Psoas muscle (tissue), 8 donors: Measurements from ENCODE around the gene MRTFA. TPM values are rescaled to one million over a fixed set of nuclear protein-coding genes. Genes with fewer than 3 reads are reported as not detected.

ENCODE experiments used
- ATAC-seq, 4 donors: fragments of 200-7000 bp; cut with Tn5 transposase; one replicate each; pipeline ENCODE4 v1.9.1; 2020; ENCODE audit warnings: moderate library complexity in 3 of 4, mild to moderate bottlenecking in 2 of 4
- DNase-seq, 2 donors: peaks; one replicate each; pipeline ENCODE4 v3.0.0-alpha.2; 2020
- H3K27ac ChIP-seq: fragments of 200-600 bp; one replicate; pipeline ENCODE4 v1.8.0; 2022
- H3K27me3 ChIP-seq, 3 donors: fragments of 200-600 bp in 1 of 3; one replicate each; pipeline versions ENCODE4 v1.6.1 to v1.8.0; 2013 to 2022; ENCODE audit warnings: low read length in 2 of 3, mild to moderate bottlenecking in 2 of 3, moderate library complexity in 1 of 3; ENCODE audit not compliant: insufficient read depth in 3 of 3
- H3K36me3 ChIP-seq, 2 donors: fragments of 200-600 bp in 1 of 2; one replicate each; pipeline versions ENCODE4 v1.6.1 to v1.8.0; 2013 to 2022; ENCODE audit warnings: low read depth in 1 of 2, mild to moderate bottlenecking in 1 of 2, moderate library complexity in 1 of 2; ENCODE audit not compliant: insufficient read depth in 1 of 2
- H3K4me1 ChIP-seq: fragments of 200-600 bp; one replicate; pipeline ENCODE4 v1.8.0; 2022
- H3K4me3 ChIP-seq: fragments of 200-600 bp; one replicate; pipeline ENCODE4 v1.8.0; 2022; ENCODE audit warnings: mild to moderate bottlenecking
- H3K9me3 ChIP-seq: fragments of 200-600 bp; one replicate; pipeline ENCODE4 v1.8.0; 2022
- WGBS, 3 donors: extraction: QIAGEN DNeasy Blood & Tissue Kit; methylation state at CpG; one replicate each; pipeline versions ENCODE4 v1.1.6 to v1.1.7; 2013; 5-methylcytosine and 5-hydroxymethylcytosine counted together
- intact Hi-C, 2 donors: fragments of 100-400 bp; cut with DNase I; formaldehyde crosslinking; loops; one replicate each; pipeline versions ENCODE4 v1.11.0 to v1.14.2; 2022
- polyA plus RNA-seq, 3 donors: library from polyadenylated mRNA; stranded (reverse); fragments of 200-250 nt; gene quantifications; one replicate each; pipeline ENCODE4 v1.2.3, GENCODE V29; 2013
- total RNA-seq, 4 donors: library from RNA; stranded (reverse); fragmentation: NEBNext Ultra II Directional in 2 of 4; extraction: Animal tissue kit (Norgen Biotek cat#: 25700) in 2 of 4; gene quantifications; one replicate each; pipeline versions ENCODE4 v1.2.1 to v1.2.4, GENCODE V29; 2021 to 2023
- TF ChIP-seq, protein P1 (sequence below): fragments of 200-600 bp; IDR thresholded peaks from one replicate; pipeline ENCODE4 v1.8.0; 2022; ENCODE audit warnings: antibody characterized with exemption
- donor health status: healthy with polysubstance abuse.
- donor health status: DM: no; HTN: no; CAD: no; lungs with moderate emphysema.
- donor health status: Bipolar disorder and iron deficiency.
- donor health status: healthy.
- donor health status: DM: yes; HTN: yes; CAD: no.
- donor health status: DM: no; HTN: no; CAD: no.
- donor health status: DM: no; HTN: no; CAD: no.
- donor health status: DM: yes; HTN: yes; CAD: no.

Gene MRTFA
- total and polyA plus RNA-seq, 7 donors = 10.1 to 24.0 (median 15.7) TPM

DNA sequence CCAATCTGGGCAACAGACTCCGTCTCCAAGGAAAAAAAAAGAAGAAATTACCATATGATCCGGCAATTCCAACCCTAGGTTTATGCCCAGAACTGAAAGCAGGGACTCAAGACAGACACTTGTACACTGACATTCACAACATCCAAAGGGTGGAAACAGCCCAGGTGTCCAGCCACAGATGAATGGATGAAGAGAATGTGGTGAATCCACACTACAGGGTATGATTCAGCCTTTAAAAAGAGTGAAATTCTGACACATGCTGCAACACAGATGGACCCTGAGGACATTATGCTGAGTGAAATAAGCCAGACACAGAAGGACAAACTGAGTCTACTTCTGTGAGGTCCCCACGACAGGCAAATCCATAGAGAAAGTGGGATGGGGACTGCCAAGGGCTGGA is 222.2 kb downstream of the MRTFA start:
- TF ChIP-seq, protein P1, sequence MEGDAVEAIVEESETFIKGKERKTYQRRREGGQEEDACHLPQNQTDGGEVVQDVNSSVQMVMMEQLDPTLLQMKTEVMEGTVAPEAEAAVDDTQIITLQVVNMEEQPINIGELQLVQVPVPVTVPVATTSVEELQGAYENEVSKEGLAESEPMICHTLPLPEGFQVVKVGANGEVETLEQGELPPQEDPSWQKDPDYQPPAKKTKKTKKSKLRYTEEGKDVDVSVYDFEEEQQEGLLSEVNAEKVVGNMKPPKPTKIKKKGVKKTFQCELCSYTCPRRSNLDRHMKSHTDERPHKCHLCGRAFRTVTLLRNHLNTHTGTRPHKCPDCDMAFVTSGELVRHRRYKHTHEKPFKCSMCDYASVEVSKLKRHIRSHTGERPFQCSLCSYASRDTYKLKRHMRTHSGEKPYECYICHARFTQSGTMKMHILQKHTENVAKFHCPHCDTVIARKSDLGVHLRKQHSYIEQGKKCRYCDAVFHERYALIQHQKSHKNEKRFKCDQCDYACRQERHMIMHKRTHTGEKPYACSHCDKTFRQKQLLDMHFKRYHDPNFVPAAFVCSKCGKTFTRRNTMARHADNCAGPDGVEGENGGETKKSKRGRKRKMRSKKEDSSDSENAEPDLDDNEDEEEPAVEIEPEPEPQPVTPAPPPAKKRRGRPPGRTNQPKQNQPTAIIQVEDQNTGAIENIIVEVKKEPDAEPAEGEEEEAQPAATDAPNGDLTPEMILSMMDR = no peak
- no peak overlapping the region for H3K4me3 ChIP-seq
- 41 to 66% (median 43%) methylated on average over 3 of the region's 3 CpGs for WGBS, 3 donors
- H3K36me3 ChIP-seq = peaks cover 7 to 69% of the 10 kb centered on the region in 2 donors
- no peak overlapping the region for H3K27ac ChIP-seq
- DNase-seq = peak in 1 of 2 donors; percentile 11
- no peaks in the 10 kb centered on the region for H3K27me3 ChIP-seq
- ATAC-seq = peak in 1 of 4 donors; percentile 13
- H3K4me1 ChIP-seq = no peaks in the 10 kb centered on the region
- no peaks in the 10 kb centered on the region for H3K9me3 ChIP-seq
- intact Hi-C loops = no loop called here

DNA sequence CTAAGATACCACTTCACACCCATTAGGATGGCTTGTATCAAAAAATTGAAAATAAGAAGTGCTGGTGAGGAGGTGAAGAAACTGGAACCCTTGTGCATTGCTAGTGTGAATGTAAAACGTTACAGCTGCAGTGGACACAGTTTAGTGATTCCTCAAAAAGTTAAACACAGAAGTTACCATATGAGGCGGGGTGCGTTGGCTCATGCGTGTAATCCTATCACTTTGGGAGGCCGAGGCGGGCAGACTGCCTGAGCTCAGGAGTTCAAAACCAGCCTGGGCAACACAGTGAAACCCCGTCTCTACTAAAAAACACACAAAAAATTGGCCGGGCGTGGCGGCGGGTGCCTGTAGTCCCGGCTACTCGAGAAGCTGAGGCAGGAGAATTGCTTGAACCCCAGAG is 222.6 kb downstream of the MRTFA start:
- Histone ChIP-seq H3K4me1 (no peaks in the 10 kb centered on the region), H3K36me3 (peaks cover 7 to 69% of the 10 kb centered on the region in 2 donors), H3K4me3 (no peak overlapping the region), H3K9me3 (no peaks in the 10 kb centered on the region), H3K27me3 (no peaks in the 10 kb centered on the region), H3K27ac (no peak overlapping the region)
- ATAC-seq (no peak), DNase-seq (peak in 1 of 2 donors; percentile 48)
- intact Hi-C loops = no loop called here
- 61 to 72% (median 62%) methylated on average over 13 of the region's 13 CpGs for WGBS, 3 donors
- TF ChIP-seq, protein P1 = no peak

DNA sequence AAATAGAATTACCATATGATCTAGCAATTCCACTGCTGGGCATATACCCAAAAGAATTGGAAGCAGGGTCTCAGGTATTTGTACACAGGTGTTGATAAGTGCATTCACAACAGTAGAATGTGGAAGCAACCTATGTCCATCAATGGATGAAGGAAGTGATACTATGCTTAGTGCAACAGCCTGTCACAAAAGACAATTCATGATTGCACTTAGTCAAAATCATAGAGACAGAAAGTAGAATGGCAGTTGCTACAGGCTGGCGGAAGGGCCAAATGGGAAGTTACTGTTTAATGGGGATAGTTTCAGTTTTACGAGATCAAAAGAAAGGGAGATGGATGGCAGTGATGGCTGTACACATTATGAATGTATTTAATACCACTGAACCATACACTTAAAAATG is 224.1 kb downstream of the MRTFA start:
- H3K27me3 ChIP-seq = no peaks in the 10 kb centered on the region
- no peaks in the 10 kb centered on the region for H3K9me3 ChIP-seq
- peaks cover 3 to 69% of the 10 kb centered on the region in 2 donors for H3K36me3 ChIP-seq
- no peak for DNase-seq
- no peaks in the 10 kb centered on the region for H3K4me1 ChIP-seq
- intact Hi-C loops = no loop called here
- no peak overlapping the region for H3K27ac ChIP-seq
- no peak for ATAC-seq
- TF ChIP-seq, protein P1 = no peak
- no peak overlapping the region for H3K4me3 ChIP-seq
- 85 to 90% (median 89%) methylated on average over 2 of the region's 2 CpGs for WGBS, 3 donors

DNA sequence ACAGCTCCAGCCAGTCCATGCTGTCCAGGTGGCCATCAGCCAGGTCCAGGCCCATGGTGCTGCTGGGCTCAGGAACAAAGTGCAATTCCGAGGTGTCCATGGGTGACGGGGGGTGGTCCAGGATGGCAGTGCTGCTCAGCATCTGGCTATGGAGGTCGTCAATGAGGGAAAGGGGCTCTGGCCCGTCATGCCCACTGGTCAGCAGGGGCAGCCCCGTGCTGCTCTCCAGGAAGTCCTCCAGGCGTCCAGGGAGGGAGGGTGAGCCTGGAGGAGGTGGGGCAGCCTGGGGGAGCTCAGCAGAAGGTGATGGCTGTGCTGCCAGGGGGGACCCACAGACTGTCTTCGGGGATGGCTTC is 225.0 kb downstream of the MRTFA start:
- TF ChIP-seq, protein P1 = no peak
- DNase-seq (no peak), ATAC-seq (no peak)
- Histone ChIP-seq H3K36me3 (peaks cover 4 to 71% of the 10 kb centered on the region in 2 donors), H3K27ac (no peak overlapping the region), H3K9me3 (no peaks in the 10 kb centered on the region), H3K4me3 (no peak overlapping the region), H3K4me1 (no peaks in the 10 kb centered on the region), H3K27me3 (no peaks in the 10 kb centered on the region)
- intact Hi-C loops = no loop called here
- WGBS, 3 donors = 63 to 80% (median 69%) methylated on average over 7 of the region's 7 CpGs
